Measurements from ENCODE around the gene PKNOX1. TPM values are rescaled to one million over a fixed set of nuclear protein-coding genes. Genes with fewer than 3 reads are reported as not detected.
A peak's percentile ranks its signal among the peaks of the same experiment; 100 is the strongest.

Gene PKNOX1
- total and polyA plus RNA-seq, 2 experiments from 2014 or later, result 29.9 to 76.7 TPM

DNA sequence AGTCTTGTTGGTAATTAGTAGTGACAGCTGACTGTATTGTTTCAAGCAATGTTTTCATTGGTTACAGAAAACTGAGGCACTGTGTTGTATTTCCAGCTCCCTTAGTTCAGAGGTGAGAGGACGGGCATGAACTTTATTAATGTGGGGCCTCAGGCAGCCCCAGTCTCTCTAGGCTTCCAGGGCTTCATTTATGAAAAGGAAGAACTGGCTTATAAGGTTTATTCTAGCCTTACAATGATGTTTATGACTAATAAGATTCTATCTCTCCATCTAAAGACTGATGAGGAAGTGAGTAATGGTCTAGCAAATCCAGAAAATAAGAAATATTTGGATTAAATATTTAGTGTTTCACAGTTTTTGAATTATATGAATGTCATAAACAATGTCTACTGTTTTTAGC, 59.7 kb downstream of the PKNOX1 start (continued):
- TF ChIP-seq ZNF462 (CRISPR knock-in tag; IDR thresholded peaks at IDR 0.05), result no peak
- no peak for TF ChIP-seq ZNF331 (CRISPR knock-in tag; IDR thresholded peaks at IDR 0.05; ENCODE audit: low read depth)

DNA sequence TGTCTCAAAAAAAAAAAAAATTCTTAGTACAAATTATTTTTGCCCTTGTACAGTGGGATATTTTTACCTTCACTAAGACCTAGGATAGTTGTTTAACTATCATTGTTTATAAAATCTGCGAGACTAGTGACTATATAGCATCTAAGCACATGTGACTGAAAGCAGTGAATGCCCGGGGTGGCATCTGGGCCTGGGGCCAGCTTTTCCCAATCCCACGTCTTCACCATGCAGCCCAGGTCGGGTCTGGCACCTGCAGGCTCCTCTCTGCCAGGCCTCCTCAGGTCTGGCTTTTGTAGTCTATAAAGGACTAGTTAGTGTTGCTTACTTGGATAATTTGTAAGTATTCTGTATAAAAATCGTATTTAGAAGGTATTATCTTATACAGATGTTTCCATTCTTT, 60.5 kb downstream of the PKNOX1 start:
- H3K9me3 Mint-ChIP-seq, result no peaks in the 10 kb centered on the region
- TF ChIP-seq POLR2AphosphoS5 (IDR thresholded peaks at IDR 0.05; ENCODE audit: low read depth), result no peak
- TF ChIP-seq EZH2phosphoT487 (IDR thresholded peaks at IDR 0.05; ENCODE audit: unreplicated experiment), result no peak
- no peak for TF ChIP-seq REST (IDR thresholded peaks at IDR 0.05; ENCODE audit: unreplicated experiment)
- no peak for TF ChIP-seq EZH2 (IDR thresholded peaks at IDR 0.05; ENCODE audit: low read depth, unreplicated experiment)
- no peak for TF ChIP-seq ZNF462 (CRISPR knock-in tag; IDR thresholded peaks at IDR 0.05)

More for the DNA sequence above, 60.5 kb downstream of the PKNOX1 start:
- H3F3A ChIP-seq (replicated peaks; ENCODE audit: low read depth), result 0 out of 2 replicates have a peak, but pooled peaks cover under 1% of the 10 kb centered on the region
- H3K4me2 ChIP-seq, result no peak overlapping the region
- H3K9me2 ChIP-seq (ENCODE audit: insufficient read depth), result no peaks in the 10 kb centered on the region
- 0 out of 2 replicates have a peak overlapping the region, but pooled peaks have one; percentile 45 for H3K27ac ChIP-seq (ENCODE audit: low read depth)
- no peaks in the 10 kb centered on the region for H4K20me1 ChIP-seq (replicated peaks; ENCODE audit: insufficient read depth)
- H3K27me3 Mint-ChIP-seq (ENCODE audit: insufficient read depth, low read depth, poor library complexity), result peaks cover 6% of the 10 kb centered on the region
- H3K4me1 Mint-ChIP-seq, result no peaks in the 10 kb centered on the region
- DNase-seq (ENCODE audit: low spot score) (no peak), ATAC-seq (no peak)
- H3K4me3 ChIP-seq, result no peak overlapping the region
- H3K36me3 ChIP-seq (ENCODE audit: insufficient read depth), result no peaks in the 10 kb centered on the region; the same call in 1 of the 2 replicates
- no peak overlapping the region for H2AFZ ChIP-seq
- no peak overlapping the region for H3K4me3 Mint-ChIP-seq
- H3K36me3 Mint-ChIP-seq (ENCODE audit: low read depth), result peaks cover 26% of the 10 kb centered on the region
- no peaks in the 10 kb centered on the region for H3K79me2 ChIP-seq (replicated peaks; ENCODE audit: insufficient read depth)
- no peak overlapping the region for H3K27ac Mint-ChIP-seq
- no peaks in the 10 kb centered on the region for H3K4me1 ChIP-seq (ENCODE audit: insufficient read depth)
- H3K27me3 ChIP-seq (ENCODE audit: insufficient read depth), result no peaks in the 10 kb centered on the region

All from GM23338 (cell line).